Memory B cell (primary cell): ENCODE measurements around the gene COMT.
A peak's percentile ranks its signal among the peaks of the same experiment; 100 is the strongest.

Experiments used
- ATAC-seq: fragments of 150-1000 bp; cut with Tn5 transposase; 2 replicates; pipeline ENCODE4 v1.10.0; 2021; ENCODE audit warnings: low read depth, mild to moderate bottlenecking, moderate library complexity
- DNase-seq, 2 donors: peaks; one replicate each; pipeline ENCODE4 v3.0.0; 2022; ENCODE audit warnings: low spot score in 2 of 2
- H3K27ac Mint-ChIP-seq: one replicate; pipeline ENCODE4 v1.8.0; 2022; ENCODE audit warnings: mild to moderate bottlenecking, moderate library complexity, mixed read lengths
- H3K27me3 Mint-ChIP-seq: one replicate; pipeline ENCODE4 v1.8.0; 2022; ENCODE audit warnings: mixed read lengths
- H3K36me3 Mint-ChIP-seq: one replicate; pipeline ENCODE4 v1.8.0; 2022; ENCODE audit warnings: mild to moderate bottlenecking, mixed read lengths
- H3K4me1 Mint-ChIP-seq: one replicate; pipeline ENCODE4 v1.8.0; 2022; ENCODE audit warnings: mixed read lengths
- H3K4me3 Mint-ChIP-seq: one replicate; pipeline ENCODE4 v1.8.0; 2022; ENCODE audit warnings: mild to moderate bottlenecking, moderate library complexity, mixed read lengths
- H3K9me3 Mint-ChIP-seq: one replicate; pipeline ENCODE4 v1.8.0; 2022; ENCODE audit warnings: mixed read lengths

Gene COMT

GRCh38 chr22:19962246-19962908 lies 20.8 kb downstream of the COMT start:
- Mint-ChIP-seq H3K27ac (no peak overlapping the region), H3K27me3 (no peaks in the 10 kb centered on the region), H3K36me3 (peaks cover 4% of the 10 kb centered on the region), H3K4me1 (peaks cover 2% of the 10 kb centered on the region), H3K9me3 (no peaks in the 10 kb centered on the region), H3K4me3 (no peak overlapping the region)
- ATAC-seq (peak; percentile 91), DNase-seq (peak in 1 of 2 donors; percentile 29)

DNA sequence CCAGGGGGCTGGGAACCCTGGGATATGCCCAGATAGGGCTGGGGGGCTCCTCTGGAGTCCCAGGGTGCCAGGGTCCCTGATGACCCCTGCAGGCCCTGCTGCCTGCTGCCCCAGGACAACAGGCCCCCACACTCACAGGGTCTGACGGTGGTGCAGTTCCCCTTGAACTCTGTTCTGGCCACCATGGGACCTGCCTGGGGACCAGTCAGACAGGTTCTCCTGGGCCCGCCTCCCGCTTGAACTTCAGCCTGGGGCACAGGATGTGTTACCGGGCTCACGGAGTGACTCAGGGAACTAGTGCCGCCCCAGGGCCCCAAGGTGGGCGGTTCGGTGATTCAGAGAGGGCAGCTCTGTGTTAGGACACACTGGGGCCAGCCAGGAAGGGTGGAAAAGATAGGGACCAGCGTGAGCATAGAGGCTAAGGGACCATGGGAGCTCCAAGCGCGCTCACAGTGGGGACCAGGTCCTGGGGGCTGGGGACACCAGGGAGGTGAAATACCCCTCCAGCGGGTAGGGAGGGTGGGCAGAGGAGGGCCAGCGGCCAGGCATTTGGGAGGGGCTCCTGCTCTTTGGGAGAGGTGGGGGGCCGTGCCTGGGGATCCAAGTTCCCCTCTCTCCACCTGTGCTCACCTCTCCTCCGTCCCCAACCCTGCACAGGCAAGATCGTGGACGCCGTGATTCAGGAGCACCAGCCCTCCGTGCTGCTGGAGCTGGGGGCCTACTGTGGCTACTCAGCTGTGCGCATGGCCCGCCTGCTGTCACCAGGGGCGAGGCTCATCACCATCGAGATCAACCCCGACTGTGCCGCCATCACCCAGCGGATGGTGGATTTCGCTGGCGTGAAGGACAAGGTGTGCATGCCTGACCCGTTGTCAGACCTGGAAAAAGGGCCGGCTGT lies 21.6 kb downstream of the COMT start:
- Mint-ChIP-seq H3K9me3 (no peaks in the 10 kb centered on the region), H3K27ac (no peak overlapping the region), H3K4me1 (peaks cover 2% of the 10 kb centered on the region), H3K36me3 (peaks cover 4% of the 10 kb centered on the region), H3K27me3 (no peaks in the 10 kb centered on the region), H3K4me3 (no peak overlapping the region)
- ATAC-seq: no peak
- no peak for DNase-seq

DNA sequence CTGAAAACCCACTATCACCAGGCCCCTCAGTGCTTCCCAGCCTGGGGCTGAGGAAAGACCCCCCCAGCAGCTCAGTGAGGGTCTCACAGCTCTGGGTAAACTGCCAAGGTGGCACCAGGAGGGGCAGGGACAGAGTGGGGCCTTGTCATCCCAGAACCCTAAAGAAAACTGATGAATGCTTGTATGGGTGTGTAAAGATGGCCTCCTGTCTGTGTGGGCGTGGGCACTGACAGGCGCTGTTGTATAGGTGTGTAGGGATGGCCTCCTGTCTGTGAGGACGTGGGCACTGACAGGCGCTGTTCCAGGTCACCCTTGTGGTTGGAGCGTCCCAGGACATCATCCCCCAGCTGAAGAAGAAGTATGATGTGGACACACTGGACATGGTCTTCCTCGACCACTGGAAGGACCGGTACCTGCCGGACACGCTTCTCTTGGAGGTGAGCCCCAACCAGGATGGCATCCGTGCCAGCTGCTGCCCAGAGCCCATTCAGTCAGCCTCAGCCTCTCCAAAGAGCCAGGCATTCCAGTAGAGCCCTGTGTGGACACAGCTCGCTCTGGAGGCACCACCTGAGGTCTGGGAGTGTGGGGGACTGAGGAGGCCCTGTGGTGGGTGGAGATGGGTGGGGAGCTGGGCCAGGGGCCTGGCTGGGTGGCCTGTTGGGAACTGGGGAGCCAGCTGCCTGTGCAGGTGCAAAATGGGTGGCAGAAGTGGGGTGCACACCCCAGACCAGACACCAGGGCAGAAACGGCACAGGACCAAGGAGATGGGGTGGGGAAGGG lies 22.5 kb downstream of the COMT start:
- H3K4me1 Mint-ChIP-seq: peaks cover 2% of the 10 kb centered on the region
- ATAC-seq: no peak
- H3K9me3 Mint-ChIP-seq: no peaks in the 10 kb centered on the region
- no peak for DNase-seq
- H3K27me3 Mint-ChIP-seq: no peaks in the 10 kb centered on the region
- H3K27ac Mint-ChIP-seq: no peak overlapping the region
- no peak overlapping the region for H3K4me3 Mint-ChIP-seq
- peaks cover 4% of the 10 kb centered on the region for H3K36me3 Mint-ChIP-seq

GRCh38 chr22:19964701-19965386 lies 23.3 kb downstream of the COMT start:
- DNase-seq: no peak
- peaks cover 4% of the 10 kb centered on the region for H3K36me3 Mint-ChIP-seq
- no peak overlapping the region for H3K4me3 Mint-ChIP-seq
- H3K27me3 Mint-ChIP-seq: no peaks in the 10 kb centered on the region
- no peak for ATAC-seq
- no peaks in the 10 kb centered on the region for H3K4me1 Mint-ChIP-seq
- no peaks in the 10 kb centered on the region for H3K9me3 Mint-ChIP-seq
- no peak overlapping the region for H3K27ac Mint-ChIP-seq

DNA sequence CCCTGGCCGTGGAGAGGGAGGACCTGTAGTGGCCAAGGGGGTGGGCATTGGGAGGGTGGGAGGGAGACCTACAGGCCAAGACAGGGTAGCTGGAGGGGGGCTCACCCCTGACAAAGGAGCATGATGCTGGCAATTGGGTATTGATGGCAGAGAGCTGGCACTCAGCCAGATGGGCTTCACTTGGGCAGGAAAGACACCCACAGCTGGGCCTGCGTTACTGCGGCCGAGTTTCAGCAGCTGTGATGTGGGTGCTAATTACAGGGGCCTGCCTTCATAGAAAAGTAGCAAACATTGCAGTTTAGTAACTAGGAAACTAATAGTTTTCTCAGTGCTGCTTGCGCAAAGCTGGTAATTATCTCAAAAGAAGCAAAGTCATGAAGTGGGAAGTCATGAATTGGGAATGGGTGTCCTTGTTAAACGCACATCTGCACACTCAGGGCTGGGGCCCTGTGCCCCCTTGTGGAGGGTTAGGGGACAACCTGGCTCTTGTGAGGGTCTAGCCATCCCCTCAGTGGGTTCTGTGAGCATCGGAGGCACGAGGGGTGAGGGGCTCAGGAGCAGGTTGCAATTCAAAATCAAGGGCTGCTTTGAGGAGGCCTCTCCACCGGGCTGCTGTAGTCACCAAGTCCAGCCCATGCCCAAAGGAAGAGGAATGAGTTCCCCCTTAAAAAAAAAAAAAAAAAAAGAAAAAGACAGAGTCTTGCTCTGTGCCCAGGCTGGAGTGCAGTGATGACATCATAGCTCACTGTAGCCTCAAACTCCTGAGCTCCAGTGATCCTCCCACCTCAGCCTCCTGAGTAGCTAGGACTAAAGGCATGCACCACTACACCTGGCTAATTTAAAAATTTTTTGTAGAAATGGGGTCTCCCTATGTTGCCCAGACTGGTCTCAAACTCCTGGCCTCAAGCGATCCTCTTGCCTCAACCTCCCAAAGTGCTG lies 24.5 kb downstream of the COMT start:
- no peaks in the 10 kb centered on the region for H3K27me3 Mint-ChIP-seq
- H3K4me1 Mint-ChIP-seq: no peaks in the 10 kb centered on the region
- H3K9me3 Mint-ChIP-seq: no peaks in the 10 kb centered on the region
- no peak overlapping the region for H3K4me3 Mint-ChIP-seq
- no peak for ATAC-seq
- peaks cover 4% of the 10 kb centered on the region for H3K36me3 Mint-ChIP-seq
- no peak overlapping the region for H3K27ac Mint-ChIP-seq
- no peak for DNase-seq

DNA sequence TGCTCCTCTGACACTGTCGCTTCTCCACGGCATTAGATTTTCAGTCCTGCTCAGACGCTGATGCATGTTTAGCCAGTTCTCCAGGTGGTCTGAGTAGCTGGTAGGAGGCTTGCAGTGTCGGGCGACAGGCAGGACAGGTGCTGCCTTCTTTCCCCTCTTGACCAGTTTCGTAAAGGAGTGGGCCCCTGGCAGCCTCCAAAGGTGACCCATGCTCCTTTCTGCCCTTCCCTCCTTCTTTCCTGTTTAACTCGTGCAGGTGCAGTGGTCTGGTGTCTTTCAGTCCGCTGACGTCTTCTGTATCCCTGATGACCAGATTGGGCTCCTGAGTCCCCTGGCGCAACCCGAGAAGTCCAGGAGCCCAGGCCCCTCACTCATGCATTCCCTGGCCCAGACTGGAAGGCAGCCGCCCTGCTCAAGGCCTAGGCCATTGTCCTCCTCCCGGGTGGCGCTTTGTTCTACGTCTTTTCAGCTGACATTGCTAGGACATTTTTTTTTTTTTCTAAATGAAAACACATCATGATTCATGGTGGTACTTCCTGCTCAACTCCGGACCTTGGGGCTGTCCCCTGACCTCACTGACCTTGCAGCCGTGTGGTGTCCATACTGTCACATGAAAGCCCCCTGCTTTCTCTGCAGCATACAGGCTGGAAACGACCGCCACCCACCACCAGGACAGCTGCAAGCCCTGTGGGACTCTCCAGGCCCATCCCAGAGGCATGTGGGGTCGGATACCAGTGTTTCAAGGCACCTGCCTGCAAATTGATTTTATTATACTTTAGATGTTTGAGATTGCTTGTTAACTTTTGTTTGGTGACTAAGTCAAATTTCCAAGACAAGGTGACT lies 25.6 kb downstream of the COMT start:
- Mint-ChIP-seq H3K36me3 (peaks cover 4% of the 10 kb centered on the region), H3K4me3 (no peak overlapping the region), H3K9me3 (no peaks in the 10 kb centered on the region), H3K27me3 (no peaks in the 10 kb centered on the region), H3K4me1 (no peaks in the 10 kb centered on the region), H3K27ac (no peak overlapping the region)
- no peak for DNase-seq
- ATAC-seq: no peak

DNA sequence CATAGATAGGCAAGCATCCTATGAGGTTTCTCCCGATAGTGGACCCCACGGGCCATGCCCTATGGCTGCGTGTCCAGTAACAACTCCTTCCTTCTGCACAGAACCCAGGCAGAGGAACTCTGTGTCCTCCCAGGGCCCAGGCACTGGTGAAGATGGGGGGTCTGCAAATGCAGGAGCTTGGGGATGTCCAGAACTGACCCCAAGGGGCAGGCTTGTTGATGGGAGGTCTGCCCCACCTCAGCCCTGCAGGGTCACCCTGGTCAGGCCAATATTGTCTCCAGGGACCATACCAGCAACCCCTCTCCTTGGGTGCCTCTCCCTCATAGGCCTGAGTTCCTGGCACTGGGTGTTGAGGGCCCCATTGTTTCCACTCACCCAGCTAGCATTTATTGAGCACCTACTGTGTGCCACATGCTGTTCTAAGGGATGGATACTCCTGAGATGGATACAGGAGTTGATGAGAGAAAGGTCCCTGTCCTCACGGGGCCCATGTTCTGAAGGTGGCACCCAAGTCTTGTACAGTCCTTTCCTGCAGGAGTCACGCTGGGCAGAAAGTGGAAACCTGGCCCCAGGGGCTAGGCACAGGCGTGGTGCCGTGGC lies 26.4 kb downstream of the COMT start:
- no peak for DNase-seq
- Mint-ChIP-seq H3K27ac (no peak overlapping the region), H3K27me3 (no peaks in the 10 kb centered on the region), H3K4me1 (no peaks in the 10 kb centered on the region), H3K4me3 (no peak overlapping the region), H3K36me3 (peaks cover 4% of the 10 kb centered on the region), H3K9me3 (no peaks in the 10 kb centered on the region)
- no peak for ATAC-seq

DNA sequence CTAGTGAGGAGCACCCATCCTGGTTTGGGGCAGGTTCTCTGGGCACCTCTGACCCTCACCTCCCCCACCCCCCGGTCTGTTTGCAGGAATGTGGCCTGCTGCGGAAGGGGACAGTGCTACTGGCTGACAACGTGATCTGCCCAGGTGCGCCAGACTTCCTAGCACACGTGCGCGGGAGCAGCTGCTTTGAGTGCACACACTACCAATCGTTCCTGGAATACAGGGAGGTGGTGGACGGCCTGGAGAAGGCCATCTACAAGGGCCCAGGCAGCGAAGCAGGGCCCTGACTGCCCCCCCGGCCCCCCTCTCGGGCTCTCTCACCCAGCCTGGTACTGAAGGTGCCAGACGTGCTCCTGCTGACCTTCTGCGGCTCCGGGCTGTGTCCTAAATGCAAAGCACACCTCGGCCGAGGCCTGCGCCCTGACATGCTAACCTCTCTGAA lies 26.9 kb downstream of the COMT start:
- Mint-ChIP-seq H3K4me1 (no peaks in the 10 kb centered on the region), H3K27me3 (no peaks in the 10 kb centered on the region), H3K4me3 (no peak overlapping the region), H3K36me3 (peaks cover 2% of the 10 kb centered on the region), H3K9me3 (no peaks in the 10 kb centered on the region), H3K27ac (no peak overlapping the region)
- ATAC-seq (no peak), DNase-seq (no peak)

DNA sequence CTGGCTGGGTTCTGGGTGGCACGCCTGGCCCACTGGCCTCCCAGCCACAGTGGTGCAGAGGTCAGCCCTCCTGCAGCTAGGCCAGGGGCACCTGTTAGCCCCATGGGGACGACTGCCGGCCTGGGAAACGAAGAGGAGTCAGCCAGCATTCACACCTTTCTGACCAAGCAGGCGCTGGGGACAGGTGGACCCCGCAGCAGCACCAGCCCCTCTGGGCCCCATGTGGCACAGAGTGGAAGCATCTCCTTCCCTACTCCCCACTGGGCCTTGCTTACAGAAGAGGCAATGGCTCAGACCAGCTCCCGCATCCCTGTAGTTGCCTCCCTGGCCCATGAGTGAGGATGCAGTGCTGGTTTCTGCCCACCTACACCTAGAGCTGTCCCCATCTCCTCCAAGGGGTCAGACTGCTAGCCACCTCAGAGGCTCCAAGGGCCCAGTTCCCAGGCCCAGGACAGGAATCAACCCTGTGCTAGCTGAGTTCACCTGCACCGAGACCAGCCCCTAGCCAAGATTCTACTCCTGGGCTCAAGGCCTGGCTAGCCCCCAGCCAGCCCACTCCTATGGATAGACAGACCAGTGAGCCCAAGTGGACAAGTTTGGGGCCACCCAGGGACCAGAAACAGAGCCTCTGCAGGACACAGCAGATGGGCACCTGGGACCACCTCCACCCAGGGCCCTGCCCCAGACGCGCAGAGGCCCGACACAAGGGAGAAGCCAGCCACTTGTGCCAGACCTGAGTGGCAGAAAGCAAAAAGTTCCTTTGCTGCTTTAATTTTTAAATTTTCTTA lies 27.8 kb downstream of the COMT start:
- H3K4me1 Mint-ChIP-seq: no peaks in the 10 kb centered on the region
- H3K27me3 Mint-ChIP-seq: no peaks in the 10 kb centered on the region
- DNase-seq: no peak
- no peaks in the 10 kb centered on the region for H3K9me3 Mint-ChIP-seq
- no peak for ATAC-seq
- H3K36me3 Mint-ChIP-seq: peaks cover 2% of the 10 kb centered on the region
- H3K27ac Mint-ChIP-seq: no peak overlapping the region
- no peak overlapping the region for H3K4me3 Mint-ChIP-seq

DNA sequence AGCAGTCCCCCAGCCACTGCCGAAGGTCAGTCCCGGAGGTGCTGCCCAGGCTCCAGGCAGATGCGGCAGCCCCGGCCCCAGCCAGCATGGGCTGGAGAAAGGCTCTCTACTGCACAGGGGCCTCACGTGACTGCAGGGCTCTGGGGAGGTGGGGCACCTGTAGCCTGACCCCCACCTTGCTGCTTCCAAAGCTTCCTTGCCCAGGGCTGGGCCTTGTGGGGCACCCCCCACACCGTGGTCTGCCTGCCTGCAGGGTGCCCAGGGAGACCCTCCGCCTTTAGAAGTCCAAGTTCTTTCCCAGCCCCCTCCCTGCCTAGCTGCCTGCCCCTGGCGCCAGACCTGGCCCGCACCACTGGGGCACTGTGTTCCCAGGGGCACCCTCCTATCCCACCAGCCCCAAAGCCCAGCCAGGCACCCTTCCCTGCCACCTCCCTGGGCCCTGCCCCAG lies 28.5 kb downstream of the COMT start:
- DNase-seq (no peak), ATAC-seq (no peak)
- H3K36me3 Mint-ChIP-seq: peaks cover 2% of the 10 kb centered on the region
- H3K4me3 Mint-ChIP-seq: no peak overlapping the region
- no peak overlapping the region for H3K27ac Mint-ChIP-seq
- no peaks in the 10 kb centered on the region for H3K9me3 Mint-ChIP-seq
- peaks cover 3% of the 10 kb centered on the region for H3K4me1 Mint-ChIP-seq
- peaks cover under 1% of the 10 kb centered on the region for H3K27me3 Mint-ChIP-seq

GRCh38 chr22:19970479-19971275 lies 29.1 kb downstream of the COMT start:
- peaks cover 2% of the 10 kb centered on the region for H3K36me3 Mint-ChIP-seq
- no peak overlapping the region for H3K4me3 Mint-ChIP-seq
- ATAC-seq: peak; percentile 88
- H3K4me1 Mint-ChIP-seq: peaks cover 7% of the 10 kb centered on the region
- H3K27me3 Mint-ChIP-seq: peaks cover 5% of the 10 kb centered on the region
- no peaks in the 10 kb centered on the region for H3K9me3 Mint-ChIP-seq
- H3K27ac Mint-ChIP-seq: no peak overlapping the region
- DNase-seq: peak; percentile 79 to 87
